Hindlimb muscle (tissue), 1 donor: ENCODE measurements around the gene SUCLA2. TPM values are rescaled to one million over a fixed set of nuclear protein-coding genes. Genes with fewer than 3 reads are reported as not detected.
"Not testable (repeated sequence)": the region's sequence is repeated elsewhere in the genome, so short reads cannot be mapped to it uniquely, and the experiment has no call there.

ENCODE experiments used
- DNase-seq: peaks from one replicate; pipeline ENCODE4 v3.0.0-alpha.2; 2013
- polyA plus RNA-seq: library from polyadenylated mRNA; unstranded; fragments of 120-200 nt; gene quantifications from one replicate; pipeline ENCODE4 v1.2.1, GENCODE V29; 2013; ENCODE audit not compliant: insufficient read length

SUCLA2 gene
- polyA plus RNA-seq, 1 donor, result 58.5 TPM

GRCh38 chr13:47990920-47991466 is 10.1 kb downstream of the SUCLA2 start:
- no peak for DNase-seq

GRCh38 chr13:47990427-47990826 is 10.6 kb downstream of the SUCLA2 start:
- no peak for DNase-seq

GRCh38 chr13:47983070-47983469 is 18.0 kb downstream of the SUCLA2 start:
- DNase-seq, result no peak

- DNase-seq, result no peak
These were observed 24.7 kb downstream of the SUCLA2 start for GRCh38 chr13:47976325-47976724.

- DNase-seq, result no peak
These were observed 36.2 kb downstream of the SUCLA2 start for GRCh38 chr13:47964863-47965262.

GRCh38 chr13:47962237-47962636 is 38.8 kb downstream of the SUCLA2 start:
- no peak for DNase-seq

GRCh38 chr13:47959468-47960247 is 41.4 kb downstream of the SUCLA2 start:
- DNase-seq, result no peak

GRCh38 chr13:47957073-47957472 is 44.0 kb downstream of the SUCLA2 start:
- DNase-seq, result no peak

GRCh38 chr13:47955836-47956235 is 45.2 kb downstream of the SUCLA2 start:
- no peak for DNase-seq

- no peak for DNase-seq
These were observed 51.3 kb downstream of the SUCLA2 start for GRCh38 chr13:47949799-47950198.

- no peak for DNase-seq
These were observed 55.3 kb downstream of the SUCLA2 start for GRCh38 chr13:47945738-47946137.

GRCh38 chr13:47945146-47945545 is 55.9 kb downstream of the SUCLA2 start:
- DNase-seq, result not testable (repeated sequence)

- no peak for DNase-seq
These were observed 66.7 kb downstream of the SUCLA2 start for GRCh38 chr13:47934371-47934770.

- DNase-seq, result no peak
These were observed 67.8 kb downstream of the SUCLA2 start for GRCh38 chr13:47932950-47933923.

- DNase-seq, result no peak
These were observed 70.4 kb downstream of the SUCLA2 start for GRCh38 chr13:47930649-47931165.

- DNase-seq, result no peak
These were observed 71.9 kb downstream of the SUCLA2 start for GRCh38 chr13:47929156-47929555.

- no peak for DNase-seq
These were observed 84.0 kb downstream of the SUCLA2 start for GRCh38 chr13:47917022-47917574.

- DNase-seq, result no peak
These were observed 92.7 kb downstream of the SUCLA2 start for GRCh38 chr13:47908197-47908902.

- no peak for DNase-seq
These were observed 96.2 kb downstream of the SUCLA2 start for GRCh38 chr13:47904891-47905290.

- no peak for DNase-seq
These were observed 96.8 kb downstream of the SUCLA2 start for GRCh38 chr13:47904241-47904640.

- no peak for DNase-seq
These were observed 97.2 kb downstream of the SUCLA2 start for GRCh38 chr13:47903836-47904235.

GRCh38 chr13:47901441-47901840 is 99.6 kb downstream of the SUCLA2 start:
- no peak for DNase-seq
